ENCODE data around the gene ARSB.

The ARSB gene

DNA sequence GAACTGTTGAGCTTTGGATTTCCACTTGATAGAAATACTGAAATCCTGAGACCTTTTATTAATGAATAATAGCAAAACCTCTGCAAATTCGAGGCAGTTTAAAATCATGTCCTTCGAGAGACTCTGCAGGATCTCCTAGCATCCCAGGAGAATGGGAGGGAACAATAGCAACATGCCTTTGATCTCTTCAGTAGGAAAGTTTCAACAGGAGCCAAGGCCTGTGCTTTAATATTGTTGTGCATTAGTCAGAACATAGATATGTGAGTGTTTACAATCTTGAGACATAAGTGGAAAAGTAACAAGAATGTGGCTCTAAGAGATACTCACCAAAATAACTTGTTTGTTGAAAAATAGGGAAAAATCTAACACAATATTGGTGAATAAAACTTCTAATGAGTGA is 253.2 kb downstream of the ARSB start:
- TF ChIP-seq CTCF (conservative IDR thresholded peaks at IDR 0.05; ENCODE audit: low read length): no peak
- peak; percentile 73 for DNase-seq (ENCODE audit: low read depth)

GRCh38 chr5:78730300-78731094 is 254.6 kb downstream of the ARSB start:
- no peak for DNase-seq (ENCODE audit: low read depth)
- TF ChIP-seq CTCF (conservative IDR thresholded peaks at IDR 0.05; ENCODE audit: low read length): no peak
- H3K4me3 ChIP-seq (ENCODE audit: low read length): no peak overlapping the region

More for the DNA sequence above, 253.2 kb downstream of the ARSB start:
- no peak overlapping the region for H3K4me3 ChIP-seq (ENCODE audit: low read length)

DNA sequence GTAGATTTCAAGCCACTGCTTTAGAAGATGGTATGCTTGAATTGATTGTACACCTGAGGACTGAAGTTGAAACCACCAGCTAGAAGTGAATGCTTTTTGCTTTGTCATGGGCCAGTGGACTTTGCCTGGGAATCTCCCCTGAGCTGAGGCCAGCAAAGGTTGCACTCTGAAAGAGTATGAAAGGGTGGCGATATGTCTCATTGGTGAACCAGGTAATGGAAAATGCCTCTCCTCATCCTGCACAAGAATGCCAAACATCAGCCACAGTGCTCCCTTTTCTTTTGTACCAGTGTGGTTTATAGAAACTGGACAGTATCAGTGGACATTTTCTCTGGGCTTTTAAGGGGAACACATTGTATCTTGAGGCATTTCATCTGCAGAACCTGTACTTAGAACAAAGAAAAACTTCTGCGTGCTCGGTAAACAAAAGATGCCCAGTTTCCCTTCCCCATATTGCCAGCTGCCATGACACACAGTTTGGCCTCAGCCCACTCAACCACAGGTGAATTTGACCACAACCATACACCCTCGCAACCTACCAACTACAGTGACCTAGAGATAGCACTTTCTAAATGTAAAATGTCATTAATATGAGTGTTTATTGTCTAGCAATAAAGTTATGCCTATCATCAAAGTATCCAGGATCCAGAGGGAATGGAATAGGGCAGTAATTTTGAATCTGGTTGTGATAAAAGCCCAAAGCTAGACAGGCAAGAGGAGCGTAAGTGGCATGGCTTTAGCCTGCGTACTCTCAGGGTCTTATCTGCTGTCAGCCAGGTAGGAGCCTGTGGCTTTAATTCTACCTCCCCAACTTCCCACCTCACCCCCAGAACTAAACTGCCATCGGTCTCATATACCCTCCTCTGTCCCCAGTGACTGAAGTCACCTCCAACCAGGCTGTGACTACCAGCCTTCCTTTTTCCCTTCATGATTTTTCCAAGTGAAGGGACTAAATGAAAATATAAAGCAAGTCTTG is 257.0 kb downstream of the ARSB start:
- H3K4me3 ChIP-seq (ENCODE audit: low read length): no peak overlapping the region
- no peak for TF ChIP-seq CTCF (conservative IDR thresholded peaks at IDR 0.05; ENCODE audit: low read length)
- DNase-seq (ENCODE audit: low read depth): no peak

All from AG10803 (cell line).